GM18498 (cell line): Measurements from ENCODE around the gene ACOX3.
A peak's percentile ranks its signal among the peaks of the same experiment; 100 is the strongest.
"Not testable (repeated sequence)": the region's sequence is repeated elsewhere in the genome, so short reads cannot be mapped to it uniquely, and the experiment has no call there.

Source experiments
- ATAC-seq: cut with Tn5 transposase; IDR thresholded peaks from one replicate; pipeline ENCODE4 v1.9.1; 2021; ENCODE audit warnings: mild to moderate bottlenecking, moderate library complexity; ENCODE audit not compliant: unreplicated experiment

Gene ACOX3

DNA sequence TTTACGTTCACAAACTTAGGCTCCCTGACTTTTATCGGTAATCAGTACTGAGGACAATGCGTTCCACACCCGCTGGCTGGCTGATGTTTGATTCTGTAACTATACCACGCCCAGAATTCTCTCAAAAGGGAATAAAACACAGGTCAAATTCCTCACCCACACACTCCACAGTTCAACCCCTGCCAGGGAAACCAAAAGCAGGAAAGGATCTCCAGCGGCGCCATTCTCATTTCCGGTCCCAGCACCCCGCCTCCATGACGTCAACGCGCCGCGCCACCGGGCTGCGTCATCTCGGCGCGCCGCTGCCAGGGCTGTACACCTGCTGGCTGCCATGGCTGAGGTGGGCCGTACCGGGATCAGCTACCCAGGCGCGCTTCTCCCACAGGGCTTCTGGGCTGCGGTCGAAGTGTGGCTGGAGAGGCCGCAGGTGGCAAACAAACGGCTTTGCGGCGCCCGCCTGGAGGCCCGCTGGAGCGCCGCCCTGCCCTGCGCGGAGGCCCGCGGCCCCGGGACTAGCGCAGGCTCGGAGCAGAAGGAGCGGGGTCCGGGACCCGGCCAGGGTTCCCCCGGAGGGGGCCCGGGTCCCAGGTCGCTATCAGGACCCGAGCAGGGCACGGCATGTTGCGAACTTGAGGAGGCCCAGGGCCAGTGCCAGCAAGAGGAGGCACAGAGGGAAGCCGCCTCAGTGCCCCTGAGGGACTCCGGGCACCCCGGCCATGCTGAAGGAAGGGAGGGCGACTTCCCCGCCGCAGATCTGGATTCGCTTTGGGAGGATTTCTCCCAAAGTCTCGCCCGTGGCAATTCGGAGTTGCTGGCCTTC lies at the start of gene ACOX3, which contains the start of gene TRMT44:
TSS of gene ACOX3 (minus strand) at position 232 of the 820 bp plus-strand sequence. CDS start 24,202 bp downstream, outside the sequence.
TSS of gene TRMT44 (plus strand) at position 286 of the 820 bp plus-strand sequence. CDS start at position 332, 46 bp downstream.
- ATAC-seq: peak; percentile 88

- ATAC-seq: no peak
Measured at GRCh38 chr4:8488791-8489369, 48.4 kb upstream of the ACOX3 start.

- not testable (repeated sequence) for ATAC-seq
Measured at GRCh38 chr4:8486643-8487042, 46.1 kb upstream of the ACOX3 start.

DNA sequence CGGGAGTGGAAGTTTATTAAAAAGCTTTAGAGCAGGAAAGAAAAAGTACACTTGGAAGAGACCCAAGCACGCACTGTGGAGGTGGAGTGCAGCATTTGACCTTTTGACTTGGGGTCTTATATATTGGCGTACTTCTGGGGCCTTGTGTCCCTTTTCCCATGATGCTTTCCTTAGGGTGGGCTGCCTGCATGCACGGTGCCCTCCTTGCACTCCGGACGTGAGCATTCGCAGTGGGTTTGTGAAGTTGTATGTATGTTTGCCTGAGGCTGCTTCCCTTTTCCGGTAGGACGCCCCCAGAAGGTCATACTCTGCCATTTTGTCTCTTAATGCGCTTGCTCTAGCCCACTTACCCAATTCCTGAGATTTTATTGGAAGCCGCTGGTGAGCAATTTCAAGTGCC lies 39.7 kb upstream of the ACOX3 start:
- ATAC-seq: no peak

DNA sequence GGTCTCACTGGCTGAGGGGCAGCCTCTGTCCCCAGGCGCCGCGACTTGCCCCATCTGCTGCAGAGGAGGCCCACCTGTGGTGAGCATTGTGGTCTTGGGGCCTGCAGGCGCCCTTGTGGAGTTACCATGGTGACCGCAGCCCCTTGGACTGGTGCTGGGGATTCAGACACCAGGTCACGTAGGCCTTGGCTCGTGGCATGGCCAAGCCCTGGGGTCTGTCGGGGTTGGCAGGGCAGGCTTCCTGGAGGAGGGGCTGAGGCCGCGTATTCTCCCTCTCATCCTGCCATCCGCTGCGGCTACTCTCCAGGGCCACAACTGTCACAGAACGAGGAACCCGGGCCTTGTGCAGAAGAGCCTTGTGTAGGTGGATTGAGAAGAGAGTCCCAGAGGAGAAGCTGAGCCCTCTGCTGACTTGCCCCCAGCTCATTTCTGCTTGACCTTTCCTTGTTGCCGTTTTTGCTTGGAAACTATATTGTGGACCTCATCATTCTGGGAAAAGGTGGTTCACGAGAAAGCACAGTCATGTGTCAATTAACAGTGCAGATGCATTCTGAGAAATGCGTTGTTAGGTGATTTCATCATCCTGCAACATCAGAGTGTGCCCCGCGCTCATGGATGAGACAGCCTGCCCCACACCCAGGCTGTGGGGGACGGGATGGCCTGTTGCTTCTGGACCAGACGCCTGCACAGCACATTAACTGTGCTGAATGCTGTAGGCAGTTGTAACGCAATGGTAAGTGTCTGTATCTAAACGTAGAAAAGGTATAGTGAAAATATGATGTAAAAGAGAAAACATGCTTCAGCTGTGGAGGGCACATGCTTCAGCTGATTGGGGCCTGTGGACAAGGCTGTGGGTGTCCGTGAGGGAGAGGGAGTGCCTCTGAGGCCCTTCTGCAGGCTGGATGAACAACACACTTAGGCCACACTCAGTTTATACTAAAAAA lies 38.5 kb upstream of the ACOX3 start:
- no peak for ATAC-seq

GRCh38 chr4:8478371-8478770 lies 37.8 kb upstream of the ACOX3 start:
- ATAC-seq: no peak

GRCh38 chr4:8477676-8478075 lies 37.2 kb upstream of the ACOX3 start:
- ATAC-seq: no peak

DNA sequence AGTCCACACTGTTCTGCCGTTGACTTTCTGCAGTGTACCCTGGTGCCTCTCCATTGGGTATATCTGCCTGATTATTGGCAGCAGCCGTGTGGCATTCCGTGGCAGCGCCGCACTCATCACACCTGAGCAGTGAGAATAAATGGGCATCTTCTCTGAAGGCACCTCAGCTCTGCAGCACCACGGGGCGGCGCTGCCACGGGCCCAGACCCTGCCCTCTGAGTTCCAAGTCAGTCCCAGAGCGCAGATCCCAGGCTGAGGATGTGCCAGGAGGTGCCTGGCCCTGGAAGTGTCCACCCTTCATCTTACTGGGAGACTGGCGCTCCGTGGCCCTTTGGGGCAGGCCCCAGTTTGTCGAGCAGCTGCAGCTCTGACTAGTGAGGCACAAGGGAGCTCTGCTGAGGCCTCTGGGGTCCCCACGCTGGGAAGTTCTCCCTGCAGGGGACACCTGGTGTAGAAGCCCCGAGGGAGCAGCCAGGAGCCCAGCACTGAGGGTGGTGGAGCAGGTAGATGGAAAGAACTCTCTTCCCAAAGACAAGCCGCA lies 36.6 kb upstream of the ACOX3 start:
- no peak for ATAC-seq

DNA sequence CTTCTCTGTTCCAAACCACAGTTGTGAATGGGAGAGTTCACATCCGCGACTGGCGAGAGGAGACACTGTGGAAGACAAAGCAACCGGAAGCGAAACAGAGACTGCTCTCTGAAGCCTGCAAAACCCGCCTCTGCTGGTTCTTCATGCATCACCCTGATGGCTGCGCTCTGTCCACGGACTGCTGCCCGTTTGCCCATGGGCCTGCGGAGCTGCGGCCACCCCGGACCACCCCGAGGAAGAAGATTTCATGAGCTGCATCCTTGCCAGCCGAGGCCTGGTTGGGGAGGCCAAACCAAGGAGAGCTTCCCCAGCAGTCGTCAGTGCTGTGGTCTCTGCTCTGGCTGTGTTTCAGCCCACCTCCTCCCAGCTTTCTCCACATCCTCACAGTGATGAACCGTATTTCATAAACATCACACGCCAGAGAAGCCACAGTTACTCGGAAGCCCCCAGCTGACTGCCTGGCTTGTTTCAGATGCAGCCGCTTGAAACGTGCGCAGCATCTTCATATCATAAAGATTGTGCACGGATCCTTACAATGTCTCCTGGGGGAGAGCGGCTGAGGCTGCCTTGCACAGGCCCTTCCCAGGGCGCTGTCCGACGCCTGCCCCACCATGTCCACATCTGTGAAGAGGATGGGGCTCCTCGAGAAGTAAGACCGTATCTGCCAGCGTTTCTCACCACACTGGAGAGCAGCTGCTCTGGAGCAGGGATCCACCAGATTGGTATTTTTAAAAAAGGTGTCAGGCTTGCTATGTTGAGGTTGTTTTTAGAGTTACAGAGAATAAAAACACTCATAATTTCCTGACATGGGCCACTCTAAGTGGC lies 35.4 kb upstream of the ACOX3 start:
- ATAC-seq: no peak

DNA sequence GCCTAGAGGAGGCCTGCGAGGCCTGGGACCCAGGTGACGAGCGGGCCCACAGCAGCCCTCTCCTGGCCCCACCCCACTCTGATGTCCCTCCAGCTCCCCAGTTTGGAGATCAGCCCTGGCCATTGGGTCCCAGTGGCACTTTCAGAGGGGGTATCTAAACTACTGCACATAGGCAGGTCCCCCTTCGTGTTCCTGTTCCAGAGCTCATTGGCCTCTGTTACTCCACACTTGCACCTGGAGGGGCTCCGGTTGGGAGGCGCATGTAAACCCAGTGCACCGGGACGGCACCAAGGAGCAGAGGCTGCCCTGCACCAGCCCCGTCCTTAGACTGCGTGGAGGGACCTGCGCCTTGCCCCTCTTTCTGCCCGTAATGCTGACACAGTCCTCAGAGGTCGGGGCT lies 34.3 kb upstream of the ACOX3 start:
- ATAC-seq: no peak

- ATAC-seq: no peak
Measured at GRCh38 chr4:8473920-8474590, 33.5 kb upstream of the ACOX3 start.

DNA sequence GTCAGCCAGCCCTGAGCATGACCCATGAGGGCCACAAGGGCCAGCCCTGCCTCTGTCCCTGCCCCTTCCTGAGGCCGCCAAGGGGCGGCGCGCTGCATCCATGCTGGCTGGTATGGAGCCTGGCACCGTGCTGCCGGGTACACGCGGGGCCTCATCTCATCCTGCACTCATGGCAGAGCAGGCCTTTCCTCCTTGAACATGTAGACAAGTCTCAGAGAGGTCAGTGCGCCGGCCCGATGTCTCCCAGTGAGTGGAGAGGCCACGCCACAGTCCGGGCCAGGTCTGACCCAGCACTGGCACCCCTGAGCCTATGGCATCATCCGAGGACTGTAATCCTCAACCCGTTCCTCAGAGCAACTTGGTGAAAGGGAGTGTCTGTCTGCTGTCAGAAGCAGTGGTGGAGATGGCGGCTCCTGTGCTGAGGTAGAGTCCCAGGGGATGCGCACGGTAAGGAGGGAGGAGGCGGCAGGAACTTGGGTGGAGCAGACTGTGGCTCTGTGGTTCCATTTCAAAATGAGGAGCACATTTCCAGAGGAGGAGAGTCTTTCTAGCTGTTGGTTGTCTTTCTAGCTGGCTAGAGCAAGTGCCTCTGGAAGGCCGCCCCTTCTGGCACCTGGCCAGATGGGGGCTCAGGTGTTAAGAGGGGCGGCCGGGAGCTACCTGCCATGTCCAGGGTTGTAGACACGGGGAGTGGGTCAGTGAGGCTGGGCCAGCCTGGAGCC lies 32.8 kb upstream of the ACOX3 start:
- ATAC-seq: no peak

DNA sequence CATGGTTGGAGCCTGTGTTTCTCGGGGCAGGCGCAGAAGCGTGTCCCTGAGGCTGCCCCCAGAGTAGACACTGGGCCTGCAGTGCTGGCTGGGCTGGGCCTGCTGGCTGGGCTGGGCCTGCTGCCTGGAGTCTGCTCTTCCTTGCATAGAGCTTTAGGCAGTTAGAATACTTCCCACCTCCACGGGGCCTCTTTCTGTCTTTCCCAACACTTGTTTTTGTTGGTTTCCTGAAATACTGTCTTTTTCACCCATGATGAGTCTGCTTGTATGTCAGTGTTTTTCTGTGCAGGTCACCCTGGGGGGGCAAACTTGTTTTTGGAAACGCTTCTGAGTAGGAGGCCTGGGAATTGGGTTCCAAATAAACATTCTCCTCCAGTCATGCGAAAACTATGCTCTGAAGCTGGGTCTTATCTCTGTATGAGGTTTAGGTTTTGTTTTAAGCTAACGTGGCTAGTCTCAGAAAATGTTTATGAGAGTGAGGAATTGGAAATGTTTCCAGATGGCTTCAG lies 32.2 kb upstream of the ACOX3 start:
- ATAC-seq: no peak

GRCh38 chr4:8472158-8472688 lies 31.7 kb upstream of the ACOX3 start:
- no peak for ATAC-seq

- ATAC-seq: no peak
Measured at GRCh38 chr4:8471211-8471875, 30.8 kb upstream of the ACOX3 start.

GRCh38 chr4:8470451-8471024 lies 30.0 kb upstream of the ACOX3 start:
- no peak for ATAC-seq

DNA sequence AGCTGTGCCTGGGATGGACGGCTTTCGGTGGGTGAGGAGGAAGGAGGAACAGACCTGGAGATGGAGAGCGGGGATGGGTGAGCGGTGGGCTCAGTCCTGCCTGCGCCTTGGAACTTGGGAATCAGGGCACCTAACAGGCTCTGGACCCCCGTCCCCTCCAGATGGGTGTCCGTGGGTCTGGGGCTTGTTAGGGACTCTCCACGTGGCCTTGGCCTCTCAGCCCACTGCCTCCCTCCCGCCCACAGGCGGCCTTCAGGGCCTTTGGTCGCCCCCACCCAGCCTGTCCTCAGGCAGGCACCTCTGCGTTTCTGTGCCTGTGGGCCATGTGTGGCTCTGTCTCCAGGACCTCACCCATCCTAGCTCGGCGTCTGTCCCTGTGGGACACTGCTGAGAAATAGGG lies 29.0 kb upstream of the ACOX3 start:
- ATAC-seq: no peak
